ENCODE results near the gene PCNX2.

Gene PCNX2

DNA sequence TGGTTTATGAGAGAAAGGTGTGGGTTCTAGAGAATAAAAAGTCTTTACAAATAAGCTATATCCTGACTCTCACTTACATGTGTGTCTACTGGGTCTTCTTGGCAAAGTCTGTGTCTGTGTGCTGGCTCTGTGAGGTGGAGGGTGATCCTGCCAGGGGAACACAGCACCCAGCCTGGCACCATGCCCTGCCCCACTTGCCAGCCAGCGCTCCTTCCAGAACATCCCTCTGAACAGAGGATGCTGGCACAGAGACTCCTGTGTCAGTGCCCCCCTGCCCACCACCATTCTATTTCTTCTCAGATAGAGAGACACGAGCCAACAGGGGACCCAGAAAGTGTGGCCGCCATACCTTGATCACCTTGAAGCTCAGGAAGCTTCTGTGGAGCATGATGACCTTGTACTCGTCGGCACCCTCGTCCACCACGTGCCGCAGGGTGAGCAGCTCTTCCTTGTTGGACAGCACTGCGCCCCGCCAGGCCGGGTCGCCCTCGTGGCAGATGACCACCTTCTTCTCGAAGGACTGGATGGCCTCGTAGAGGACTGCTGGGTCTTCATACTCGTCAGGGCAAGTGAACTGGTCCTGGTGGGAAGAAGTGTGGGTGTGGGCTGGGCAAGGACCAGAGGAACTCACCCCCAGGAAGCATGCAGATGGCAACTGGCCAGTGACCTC lies 295.4 kb downstream of the PCNX2 start:
- no peak for DNase-seq

DNA sequence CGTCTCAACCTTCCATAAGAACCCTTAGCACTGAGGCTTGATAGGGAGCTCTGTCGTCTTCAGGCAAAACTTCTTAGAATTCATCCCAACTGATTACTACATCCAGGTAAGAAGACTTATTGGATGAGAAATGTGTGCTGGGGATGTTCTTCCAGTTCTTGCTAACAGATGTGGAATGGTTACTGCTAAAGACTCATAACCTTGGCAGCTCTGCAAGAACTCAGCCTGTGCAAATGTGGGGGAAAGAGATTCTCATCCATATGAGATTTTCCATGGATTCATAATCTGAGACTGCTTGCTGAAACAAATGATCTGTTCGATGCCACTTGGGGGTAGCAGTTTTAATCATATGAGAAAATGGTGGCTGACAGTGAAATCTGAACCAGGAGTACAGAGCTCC lies 296.9 kb downstream of the PCNX2 start:
- DNase-seq, result no peak

DNA sequence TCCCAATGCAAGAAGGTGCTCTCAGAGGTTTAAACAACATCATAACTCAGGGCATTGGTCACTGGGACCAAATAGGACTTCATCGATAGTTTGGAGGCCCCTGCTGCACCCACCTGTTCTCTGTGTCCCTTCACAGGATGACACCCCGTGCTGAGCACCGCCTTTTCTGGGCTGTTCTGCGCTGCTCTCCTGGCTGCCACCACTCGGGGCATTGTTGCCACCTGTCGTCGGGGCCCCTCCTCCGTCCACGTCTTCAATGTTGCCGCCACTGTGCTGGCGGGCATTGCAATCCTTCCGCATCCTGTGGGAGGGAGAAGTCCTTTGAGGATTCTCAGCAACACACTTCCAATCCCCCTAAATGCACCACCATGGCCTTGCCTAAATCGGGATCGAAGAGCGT lies 297.4 kb downstream of the PCNX2 start:
- DNase-seq, result no peak

DNA sequence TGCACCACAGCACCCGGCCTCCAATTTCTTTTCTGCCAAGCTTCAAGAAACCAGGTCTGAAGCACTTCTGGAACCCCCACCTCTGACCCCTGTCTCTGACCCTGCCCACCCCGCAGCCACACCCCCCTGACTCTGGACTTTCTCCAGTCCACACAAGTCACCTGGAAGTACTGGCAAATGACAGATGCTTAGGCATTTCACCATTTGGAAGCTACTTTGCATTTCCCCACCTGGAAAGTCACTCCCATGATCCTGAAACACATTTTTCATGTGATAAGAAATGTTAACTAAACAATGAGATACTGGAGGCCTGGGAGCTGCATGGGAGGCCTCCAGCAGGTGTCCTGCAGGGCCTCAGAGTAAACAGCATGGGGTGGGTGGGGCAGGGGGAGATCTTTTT lies 299.4 kb downstream of the PCNX2 start:
- DNase-seq, result no peak

DNA sequence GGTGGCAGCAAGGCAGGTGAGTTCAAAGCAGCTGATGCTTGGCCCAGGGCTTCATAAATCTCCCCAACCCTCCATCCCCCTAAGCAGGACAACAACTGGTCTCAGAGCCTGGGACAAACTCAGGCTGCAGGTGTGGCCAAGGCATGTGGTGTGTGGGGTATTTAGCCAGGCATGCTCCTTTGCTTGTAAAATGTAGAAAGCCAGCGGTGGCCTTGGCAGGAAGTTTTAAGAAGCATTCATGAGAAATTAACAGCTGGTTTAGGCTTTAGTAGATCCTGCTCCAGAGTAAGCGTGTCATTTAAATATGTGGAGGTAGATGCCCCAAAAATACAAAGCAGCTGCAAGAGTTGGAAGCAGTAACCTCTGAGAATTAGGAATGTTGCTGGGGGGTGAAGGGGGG lies 300.3 kb downstream of the PCNX2 start:
- DNase-seq, result no peak

GRCh38 chr1:232993555-232993954 lies 302.0 kb downstream of the PCNX2 start:
- no peak for DNase-seq

- no peak for DNase-seq
Observed at GRCh38 chr1:232992227-232992626, 303.3 kb downstream of the PCNX2 start.

DNA sequence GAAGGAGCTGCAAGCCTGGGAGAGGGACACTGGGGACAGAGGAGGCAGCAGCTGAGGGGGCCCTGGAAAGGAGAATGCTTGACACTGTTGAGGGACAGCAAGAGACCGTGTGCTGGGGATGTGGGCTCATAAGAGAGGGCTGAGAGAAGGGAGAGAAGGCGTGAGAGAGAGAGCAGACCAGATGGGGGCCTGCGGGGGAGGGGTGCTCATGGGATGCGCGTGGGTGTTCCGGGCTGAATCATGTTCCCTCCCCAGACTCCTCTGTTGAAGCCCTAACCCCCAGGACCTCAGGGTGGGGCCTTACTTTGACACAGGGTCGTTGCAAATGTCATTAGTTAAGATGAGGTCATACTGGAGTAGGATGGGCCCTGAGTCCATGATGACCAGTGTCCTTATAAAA lies 304.3 kb downstream of the PCNX2 start:
- DNase-seq, result no peak

- no peak for DNase-seq
Observed at GRCh38 chr1:232990176-232991128, 305.1 kb downstream of the PCNX2 start.

DNA sequence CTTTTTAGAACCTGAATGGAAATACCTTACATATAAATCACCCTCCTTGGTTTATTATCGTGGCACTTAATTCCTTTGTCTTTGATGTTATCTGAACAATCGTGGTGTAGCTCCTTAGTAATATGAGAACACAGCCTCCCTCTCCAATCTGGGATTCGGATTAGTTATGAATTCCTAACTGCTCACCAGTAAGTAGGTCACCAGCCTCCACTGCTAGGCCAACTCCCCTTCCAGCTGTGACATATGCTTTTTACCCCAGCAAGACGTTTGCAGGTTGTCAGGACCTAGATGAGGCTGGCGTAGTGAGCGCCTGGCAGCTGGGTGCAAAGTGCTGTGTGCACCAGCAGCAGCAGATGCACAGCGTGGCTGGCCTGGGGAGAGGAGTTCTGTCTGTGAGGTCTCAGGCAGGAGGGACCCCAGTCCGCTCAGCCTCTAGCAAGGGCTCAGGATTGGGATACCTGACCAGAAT lies 306.9 kb downstream of the PCNX2 start:
- DNase-seq, result no peak

- DNase-seq, result no peak
Observed at GRCh38 chr1:232987774-232988140, 307.8 kb downstream of the PCNX2 start.

DNA sequence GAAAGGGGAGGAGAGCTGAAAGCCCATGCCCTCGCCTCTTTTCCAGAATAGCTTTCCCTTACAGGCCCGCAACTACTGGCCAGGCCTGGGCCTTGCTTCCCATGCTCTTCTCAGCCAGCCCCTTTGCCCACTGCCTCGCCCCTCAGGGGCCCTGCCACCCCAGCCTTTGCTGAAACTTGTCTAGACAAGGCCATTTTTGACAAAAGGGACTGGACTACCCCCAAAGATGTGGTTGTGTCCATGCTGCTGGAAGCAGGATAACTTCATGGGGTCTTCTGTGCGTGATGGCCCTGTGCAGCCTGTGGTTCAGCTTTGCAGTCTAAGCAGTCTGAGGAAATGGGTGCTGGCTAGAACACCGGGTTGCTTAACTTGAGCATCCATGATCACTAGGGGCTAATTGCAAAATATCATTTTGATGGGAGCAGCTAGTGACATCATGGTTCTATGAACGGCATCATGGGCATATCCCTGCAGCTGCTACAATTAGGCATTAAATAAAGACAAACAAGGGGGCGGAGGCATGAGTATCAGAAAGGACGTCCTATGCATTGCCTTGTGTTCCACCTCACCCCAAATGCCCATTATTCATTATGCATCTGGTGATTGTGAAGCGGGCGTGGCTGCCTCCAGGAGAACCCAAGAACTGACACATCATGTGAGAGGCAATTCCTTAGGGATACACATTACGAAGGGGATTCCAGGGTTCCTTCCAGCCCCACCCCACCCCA lies 308.3 kb downstream of the PCNX2 start:
- no peak for DNase-seq

DNA sequence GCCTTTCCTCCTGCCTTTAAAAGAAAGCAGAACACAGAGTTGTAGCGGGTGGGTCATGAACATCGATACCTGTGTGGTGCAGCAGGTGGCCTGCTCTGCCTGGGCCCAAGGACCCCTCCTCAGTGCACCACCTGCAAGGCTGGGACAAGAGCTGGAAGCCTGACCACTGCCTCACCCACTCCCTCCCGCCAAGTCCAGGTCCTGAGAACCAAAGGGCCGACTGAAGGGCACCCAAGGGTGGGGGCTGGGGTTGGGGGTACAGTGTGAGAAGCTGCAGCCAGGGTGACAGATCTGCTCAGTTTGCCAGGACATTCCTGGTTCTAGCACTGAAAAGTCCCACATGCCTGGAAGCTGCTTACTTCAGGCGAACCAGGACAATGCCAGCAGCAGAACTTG lies 309.0 kb downstream of the PCNX2 start:
- DNase-seq, result no peak

- no peak for DNase-seq
Observed at GRCh38 chr1:232985882-232986526, 309.5 kb downstream of the PCNX2 start.

DNA sequence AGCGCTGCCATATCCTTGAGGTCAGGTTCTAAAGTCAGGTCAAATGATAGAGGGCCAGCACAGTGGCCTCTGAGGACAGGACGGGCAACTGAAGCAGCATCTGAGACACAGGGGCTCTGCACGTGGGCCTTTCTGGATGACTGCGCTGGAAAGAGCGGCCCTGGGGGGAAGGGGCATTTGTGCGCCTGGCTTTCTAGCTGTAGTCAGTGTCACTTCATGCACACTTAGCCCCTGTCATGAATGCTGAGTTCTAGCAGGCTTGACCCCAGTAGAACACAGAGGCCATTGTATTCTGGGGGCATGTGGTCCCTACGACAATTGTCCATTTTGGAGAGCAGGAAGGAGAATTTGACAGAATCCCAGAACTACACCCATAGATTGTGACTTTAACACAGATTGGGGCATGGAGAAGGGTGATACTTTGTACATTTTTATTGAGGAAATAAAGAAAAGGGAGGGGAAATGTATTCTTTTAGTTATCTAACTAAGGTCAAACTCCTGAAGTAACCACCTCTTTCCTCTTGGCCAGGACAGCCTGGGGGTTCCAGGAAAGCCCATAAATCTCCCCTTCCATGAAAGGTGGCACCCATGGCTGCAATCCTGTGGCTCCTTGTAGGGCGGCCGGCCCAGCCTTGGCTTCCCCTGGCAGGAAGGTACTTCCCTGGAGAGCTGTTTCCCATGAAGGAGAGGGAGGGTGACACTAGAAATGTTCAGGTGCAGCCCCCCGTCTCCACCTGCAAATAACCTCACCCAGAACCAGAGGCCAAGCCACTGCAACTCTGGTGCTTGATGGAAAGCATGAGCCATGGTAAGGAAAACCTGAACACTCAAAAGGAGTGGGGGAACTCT lies 310.7 kb downstream of the PCNX2 start:
- no peak for DNase-seq

- no peak for DNase-seq
Observed at GRCh38 chr1:232983817-232984567, 311.5 kb downstream of the PCNX2 start.

DNA sequence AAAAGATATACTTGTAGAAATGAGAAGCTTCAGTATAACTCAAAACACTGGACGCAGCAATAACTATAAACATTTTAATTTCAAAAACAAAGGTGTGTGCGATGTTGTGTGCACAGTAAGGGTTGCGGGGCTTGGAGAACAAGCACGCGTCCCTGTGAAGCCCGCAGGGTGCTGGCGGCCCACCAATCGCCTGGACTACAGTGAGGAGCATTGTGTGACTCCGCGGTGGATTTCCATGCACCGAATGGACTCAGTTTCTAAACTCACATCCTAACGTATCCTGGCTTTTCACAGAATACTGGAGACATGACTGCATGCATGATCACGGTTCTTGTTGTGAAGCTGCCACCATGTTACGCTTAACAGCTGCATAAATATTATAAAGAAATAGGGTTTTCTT lies 312.1 kb downstream of the PCNX2 start:
- no peak for DNase-seq

DNA sequence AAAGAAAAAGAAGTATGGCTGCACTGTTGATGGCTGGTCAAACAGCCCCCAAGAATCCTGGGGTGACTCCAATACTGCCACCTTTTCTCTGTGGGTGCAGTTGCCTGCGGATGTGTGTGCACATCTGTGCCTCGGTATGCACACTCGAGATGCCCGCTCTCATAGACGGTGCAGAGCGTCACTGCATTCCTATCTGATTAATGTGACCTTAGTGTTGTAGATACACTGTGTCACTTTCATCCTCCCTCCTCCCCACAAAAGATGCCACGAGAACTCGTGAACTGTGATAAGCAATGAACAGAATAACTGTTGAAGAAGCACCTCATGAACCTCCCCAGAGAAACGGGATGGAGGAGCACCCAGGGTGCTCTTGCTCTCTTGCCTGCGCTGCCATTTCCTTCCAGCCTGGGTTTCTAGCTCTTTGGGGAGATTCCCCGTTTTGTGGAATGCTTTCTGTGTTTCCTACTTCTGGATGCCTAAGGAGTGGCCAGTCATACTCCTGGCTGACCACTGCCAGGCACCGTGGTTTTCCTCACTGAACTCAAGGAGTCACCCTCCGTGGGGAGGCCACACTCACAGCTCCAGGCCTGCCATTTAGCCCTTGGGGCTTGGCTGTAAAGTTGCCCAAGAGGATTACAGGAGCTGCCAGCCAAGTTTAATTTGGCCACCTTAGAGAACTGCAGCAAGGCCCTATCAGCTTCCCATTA lies 313.1 kb downstream of the PCNX2 start:
- no peak for DNase-seq

- no peak for DNase-seq
Observed at GRCh38 chr1:232980986-232981560, 314.5 kb downstream of the PCNX2 start.

GRCh38 chr1:232980355-232980978 lies 315.1 kb downstream of the PCNX2 start:
- no peak for DNase-seq

Data from DMS53 (cell line).